Calu3 (cell line): ENCODE results near the gene ELFN1. TPM values are rescaled to one million over a fixed set of nuclear protein-coding genes. Genes with fewer than 3 reads are reported as not detected.
"Not testable (repeated sequence)": the region's sequence is repeated elsewhere in the genome, so short reads cannot be mapped to it uniquely, and the experiment has no call there.

Experiments
- BruUV-seq: library from RNA; stranded (reverse); fragments of 400-500 nt; replicated peaks from 2 replicates; lab custom pipeline; 2021; lab: Mats Ljungman, UMichigan
- CTCF ChIA-PET: fragments of 300-600 bp; sonication (Branson Sonifier 250); formaldehyde crosslinking; loops from one replicate; lab custom pipeline; 2022; ENCODE audit warnings: antibody characterized with exemption; lab: Charles Lee
- DNase-seq: peaks from one replicate; pipeline ENCODE4 v3.0.0; 2022
- H3K27ac Mint-ChIP-seq: one replicate; pipeline ENCODE4 v1.8.0; 2022; ENCODE audit warnings: mixed read lengths; ENCODE audit not compliant: unreplicated experiment
- H3K27me3 Mint-ChIP-seq: one replicate; pipeline ENCODE4 v1.8.0; 2022; ENCODE audit warnings: mixed read lengths; ENCODE audit not compliant: unreplicated experiment
- H3K36me3 Mint-ChIP-seq: one replicate; pipeline ENCODE4 v1.8.0; 2022; ENCODE audit warnings: mild to moderate bottlenecking, moderate library complexity, mixed read lengths; ENCODE audit not compliant: insufficient read depth, unreplicated experiment
- H3K4me1 Mint-ChIP-seq: one replicate; pipeline ENCODE4 v1.8.0; 2022; ENCODE audit warnings: mild to moderate bottlenecking, low read depth, mixed read lengths; ENCODE audit not compliant: unreplicated experiment
- H3K4me3 Mint-ChIP-seq: one replicate; pipeline ENCODE4 v1.8.0; 2022; ENCODE audit warnings: mild to moderate bottlenecking, low read depth, moderate library complexity, mixed read lengths; ENCODE audit not compliant: unreplicated experiment
- H3K9me3 Mint-ChIP-seq: one replicate; pipeline ENCODE4 v1.8.0; 2022; ENCODE audit warnings: low read depth, mixed read lengths; ENCODE audit not compliant: unreplicated experiment
- intact Hi-C: fragments of 100-400 bp; cut with micrococcal nuclease; formaldehyde crosslinking; loops from one replicate; pipeline ENCODE4 v1.10.0; 2022; ENCODE audit not compliant: unreplicated experiment
- total RNA-seq: library from RNA; stranded (reverse); gene quantifications from 2 replicates; pipeline ENCODE4 v1.2.3, GENCODE V29; 2022
- TF ChIP-seq, protein P1 (sequence below): fragments of 200-600 bp; IDR thresholded peaks from one replicate; pipeline ENCODE4 v1.8.0; 2022; ENCODE audit warnings: antibody characterized with exemption; ENCODE audit not compliant: unreplicated experiment

Gene ELFN1
- total RNA-seq, 1 experiment from 2014 or later = not detected

GRCh38 chr7:1715671-1716074 lies 45.6 kb downstream of the ELFN1 start:
- no peaks in the 10 kb centered on the region for H3K9me3 Mint-ChIP-seq
- H3K4me1 Mint-ChIP-seq = peaks cover 22% of the 10 kb centered on the region
- intact Hi-C loops = no loop called here
- no peak overlapping the region for H3K4me3 Mint-ChIP-seq
- no TSS peak for BruUV-seq
- TF ChIP-seq, protein P1, sequence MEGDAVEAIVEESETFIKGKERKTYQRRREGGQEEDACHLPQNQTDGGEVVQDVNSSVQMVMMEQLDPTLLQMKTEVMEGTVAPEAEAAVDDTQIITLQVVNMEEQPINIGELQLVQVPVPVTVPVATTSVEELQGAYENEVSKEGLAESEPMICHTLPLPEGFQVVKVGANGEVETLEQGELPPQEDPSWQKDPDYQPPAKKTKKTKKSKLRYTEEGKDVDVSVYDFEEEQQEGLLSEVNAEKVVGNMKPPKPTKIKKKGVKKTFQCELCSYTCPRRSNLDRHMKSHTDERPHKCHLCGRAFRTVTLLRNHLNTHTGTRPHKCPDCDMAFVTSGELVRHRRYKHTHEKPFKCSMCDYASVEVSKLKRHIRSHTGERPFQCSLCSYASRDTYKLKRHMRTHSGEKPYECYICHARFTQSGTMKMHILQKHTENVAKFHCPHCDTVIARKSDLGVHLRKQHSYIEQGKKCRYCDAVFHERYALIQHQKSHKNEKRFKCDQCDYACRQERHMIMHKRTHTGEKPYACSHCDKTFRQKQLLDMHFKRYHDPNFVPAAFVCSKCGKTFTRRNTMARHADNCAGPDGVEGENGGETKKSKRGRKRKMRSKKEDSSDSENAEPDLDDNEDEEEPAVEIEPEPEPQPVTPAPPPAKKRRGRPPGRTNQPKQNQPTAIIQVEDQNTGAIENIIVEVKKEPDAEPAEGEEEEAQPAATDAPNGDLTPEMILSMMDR = no peak
- H3K27ac Mint-ChIP-seq = no peak overlapping the region
- no peak for DNase-seq
- H3K36me3 Mint-ChIP-seq = peaks cover 8% of the 10 kb centered on the region
- CTCF ChIA-PET = interaction anchor here (1.2 kb wide), 1 partner anchor 21 kb away, joined by 3 read pairs; no protein-coding TSS in a partner anchor
- H3K27me3 Mint-ChIP-seq = peaks cover 89% of the 10 kb centered on the region

DNA sequence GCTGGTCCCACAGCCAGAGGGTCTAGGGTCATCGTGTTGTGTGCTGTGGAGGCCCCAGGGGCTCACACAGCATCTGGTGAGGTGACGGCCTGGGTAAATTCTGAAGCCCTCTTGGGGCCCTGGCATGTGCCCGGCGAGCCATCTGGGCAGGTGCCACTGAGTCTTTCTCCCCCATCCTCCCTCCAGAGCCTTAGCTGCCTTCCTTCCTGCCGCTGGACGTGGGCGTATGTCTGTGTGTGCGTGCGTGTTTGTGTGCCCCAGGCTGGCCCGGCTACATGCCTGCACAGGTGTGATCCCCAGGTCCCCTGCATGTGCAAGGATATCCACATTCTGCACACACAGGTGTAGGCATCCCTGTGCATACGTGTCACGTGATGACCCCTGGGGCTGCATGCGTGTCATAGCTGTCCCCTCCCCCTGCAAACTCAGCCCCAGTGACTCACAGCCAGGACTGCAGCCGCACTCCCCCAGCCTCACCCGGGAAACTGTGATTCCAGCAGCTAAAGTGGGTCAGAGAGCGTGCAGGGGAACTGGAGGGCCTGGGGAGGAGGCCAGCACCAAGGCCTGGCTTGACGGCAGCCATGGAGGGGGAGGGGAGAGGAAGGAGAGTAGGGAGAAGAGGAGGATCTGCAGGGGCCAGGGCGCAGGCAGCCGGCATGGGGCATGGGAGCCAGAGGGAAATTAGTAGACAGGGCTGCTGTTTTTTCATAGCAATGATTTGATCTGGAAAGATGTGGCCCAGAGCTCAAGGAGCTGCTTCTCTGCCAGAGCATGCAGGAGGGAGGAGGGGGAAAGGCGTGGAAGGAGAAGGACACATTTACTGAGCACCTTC lies 46.4 kb downstream of the ELFN1 start:
- no peaks in the 10 kb centered on the region for H3K9me3 Mint-ChIP-seq
- peaks cover 8% of the 10 kb centered on the region for H3K36me3 Mint-ChIP-seq
- intact Hi-C loops = no loop called here
- H3K27ac Mint-ChIP-seq = no peak overlapping the region
- CTCF ChIA-PET = interaction anchor here (0.9 to 1.2 kb wide), 4 partner anchors 8 to 137 kb away, joined by 3 to 4 read pairs (median 4); no protein-coding TSS in a partner anchor
- peaks cover 22% of the 10 kb centered on the region for H3K4me1 Mint-ChIP-seq
- BruUV-seq = no TSS peak
- DNase-seq = peak; percentile 77
- peak overlapping the region; percentile 18 for H3K4me3 Mint-ChIP-seq
- TF ChIP-seq, protein P1 = no peak
- peaks cover 82% of the 10 kb centered on the region for H3K27me3 Mint-ChIP-seq

DNA sequence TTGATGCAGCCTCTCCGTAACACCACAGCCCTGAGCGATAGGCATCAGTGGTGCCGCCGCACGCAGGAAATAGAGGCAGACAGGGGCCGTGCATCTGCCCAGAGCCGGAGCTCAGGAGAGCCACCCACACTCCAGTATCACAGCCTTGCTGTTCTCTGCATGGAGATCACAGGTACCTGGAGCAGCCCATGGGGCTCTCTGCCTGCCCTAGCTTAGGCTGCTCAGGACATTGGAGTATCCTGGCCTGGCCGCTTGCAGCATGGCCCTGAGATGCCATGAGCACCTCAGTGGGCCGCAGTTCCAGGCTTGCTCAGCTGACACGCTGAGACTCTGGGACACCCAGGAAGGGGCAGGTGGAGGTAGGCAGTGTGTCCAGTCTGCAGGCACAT lies 47.0 kb downstream of the ELFN1 start:
- TF ChIP-seq, protein P1 = no peak
- CTCF ChIA-PET = interaction anchor here (0.9 to 1.1 kb wide), 3 partner anchors 9 to 138 kb away, joined by 3 to 4 read pairs (median 4); no protein-coding TSS in a partner anchor
- no peak for DNase-seq
- intact Hi-C loops = no loop called here
- no TSS peak for BruUV-seq
- no peak overlapping the region for H3K4me3 Mint-ChIP-seq
- H3K4me1 Mint-ChIP-seq = peaks cover 22% of the 10 kb centered on the region
- no peaks in the 10 kb centered on the region for H3K9me3 Mint-ChIP-seq
- H3K27ac Mint-ChIP-seq = no peak overlapping the region
- H3K36me3 Mint-ChIP-seq = peaks cover 8% of the 10 kb centered on the region
- H3K27me3 Mint-ChIP-seq = peaks cover 76% of the 10 kb centered on the region

DNA sequence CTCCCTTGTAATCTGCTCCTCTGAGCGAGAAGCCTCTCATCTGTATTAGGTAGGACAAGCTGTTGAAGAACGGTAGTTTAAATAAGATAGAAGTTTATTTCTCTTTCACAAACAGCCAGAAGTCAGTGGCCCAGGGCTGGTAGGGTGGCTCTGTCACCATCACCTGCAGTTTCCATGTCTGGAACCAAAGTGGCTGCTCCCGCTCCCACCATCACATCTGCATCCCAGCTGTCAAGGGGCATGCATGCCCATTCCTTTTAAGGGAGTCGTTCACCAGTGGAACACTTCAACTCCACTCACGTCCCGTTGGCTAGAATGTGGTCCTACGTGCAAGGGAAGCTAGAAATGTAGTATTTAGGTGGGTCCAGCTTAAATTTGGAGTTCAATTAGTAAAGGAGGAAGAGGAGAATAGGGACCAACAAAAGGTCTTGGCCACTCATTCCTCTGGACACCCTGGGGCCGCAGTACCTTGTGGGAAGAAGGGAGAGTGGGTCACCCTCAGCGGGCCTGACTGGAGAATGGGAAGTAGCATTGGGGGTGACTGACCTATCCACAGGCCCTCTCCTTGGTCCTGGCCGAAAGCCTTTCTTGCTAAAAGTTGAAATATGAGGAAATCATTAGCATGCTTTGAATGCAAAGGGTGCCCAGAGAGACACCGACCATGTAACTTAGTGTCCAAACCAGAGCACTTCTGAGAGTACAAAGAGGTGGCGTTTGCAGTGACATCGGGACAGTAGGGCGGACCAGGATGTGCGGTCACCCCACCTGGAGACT lies 48.0 kb downstream of the ELFN1 start:
- CTCF ChIA-PET = interaction anchor here (0.6 to 0.7 kb wide), 2 partner anchors 8 to 403 kb away, joined by 3 to 4 read pairs; no protein-coding TSS in a partner anchor
- Mint-ChIP-seq H3K4me3 (no peak overlapping the region), H3K27me3 (peaks cover 67% of the 10 kb centered on the region), H3K4me1 (peaks cover 22% of the 10 kb centered on the region), H3K27ac (no peak overlapping the region), H3K36me3 (peaks cover 8% of the 10 kb centered on the region), H3K9me3 (no peaks in the 10 kb centered on the region)
- BruUV-seq = no TSS peak
- intact Hi-C loops = no loop called here
- TF ChIP-seq, protein P1 = no peak
- no peak for DNase-seq

- peaks cover 22% of the 10 kb centered on the region for H3K4me1 Mint-ChIP-seq
- H3K9me3 Mint-ChIP-seq, DNase-seq, H3K4me3 Mint-ChIP-seq, H3K27ac Mint-ChIP-seq, intact Hi-C loops, BruUV-seq, H3K36me3 Mint-ChIP-seq: not testable (repeated sequence)
- peaks cover 67% of the 10 kb centered on the region for H3K27me3 Mint-ChIP-seq
- CTCF ChIA-PET = interaction anchor here (0.7 kb wide), 1 partner anchor 402 kb away, joined by 3 read pairs; no protein-coding TSS in a partner anchor
Observed at GRCh38 chr7:1718850-1719249, 48.8 kb downstream of the ELFN1 start.

- H3K36me3 Mint-ChIP-seq, BruUV-seq, intact Hi-C loops, DNase-seq, H3K9me3 Mint-ChIP-seq, H3K27ac Mint-ChIP-seq, CTCF ChIA-PET, H3K4me3 Mint-ChIP-seq: not testable (repeated sequence)
- peaks cover 67% of the 10 kb centered on the region for H3K27me3 Mint-ChIP-seq
- peaks cover 22% of the 10 kb centered on the region for H3K4me1 Mint-ChIP-seq
Observed at GRCh38 chr7:1719256-1719655, 49.2 kb downstream of the ELFN1 start.
